Adrenal gland (tissue), 5 donors: ENCODE measurements around the gene SNAP47.

Source experiments
- POLR2A ChIP-seq, 2 donors: fragments of 450-650 bp; IDR thresholded peaks; one replicate each; pipeline ENCODE4 v1.6.1; 2017; ENCODE audit warnings: antibody characterized with exemption in 2 of 2, mild to moderate bottlenecking in 2 of 2, moderate library complexity in 1 of 2
- TF ChIP-seq, protein P1 (sequence below), 6 experiments: fragments of 450-650 bp in 4 of 6; fragments of 200-600 bp in 2 of 6; sonication (generic) in 1 of 6; IDR thresholded peaks; 1 replicate in 5 of 6; 2 replicates in 1 of 6; pipeline versions ENCODE4 v1.5.1 to v1.8.0; 2016 to 2021; ENCODE audit warnings: antibody characterized with exemption in 6 of 6, mild to moderate bottlenecking in 2 of 6, moderate library complexity in 1 of 6
- donor health status: DM: no; HTN: no; CAD: no.

DNA sequence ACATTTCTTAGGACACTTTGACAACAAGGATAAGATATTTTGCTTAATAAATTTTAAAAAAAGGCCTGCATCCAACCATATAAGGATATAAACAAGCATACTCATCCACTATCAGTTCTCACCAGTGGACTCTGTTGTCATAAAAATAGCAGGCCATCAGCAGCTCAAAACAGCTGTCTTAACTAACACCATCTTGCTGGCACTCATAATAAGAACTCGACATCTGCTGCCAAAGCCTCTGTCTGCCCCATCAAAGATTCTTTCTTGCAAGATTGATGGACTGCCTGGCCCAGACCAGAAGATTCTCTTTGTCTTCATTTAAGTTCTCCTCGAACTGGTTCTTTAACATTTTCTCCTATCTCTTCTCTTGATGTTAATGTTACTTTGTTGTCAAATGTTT is 10.2 kb upstream of the SNAP47 start:
- TF ChIP-seq, protein P1, sequence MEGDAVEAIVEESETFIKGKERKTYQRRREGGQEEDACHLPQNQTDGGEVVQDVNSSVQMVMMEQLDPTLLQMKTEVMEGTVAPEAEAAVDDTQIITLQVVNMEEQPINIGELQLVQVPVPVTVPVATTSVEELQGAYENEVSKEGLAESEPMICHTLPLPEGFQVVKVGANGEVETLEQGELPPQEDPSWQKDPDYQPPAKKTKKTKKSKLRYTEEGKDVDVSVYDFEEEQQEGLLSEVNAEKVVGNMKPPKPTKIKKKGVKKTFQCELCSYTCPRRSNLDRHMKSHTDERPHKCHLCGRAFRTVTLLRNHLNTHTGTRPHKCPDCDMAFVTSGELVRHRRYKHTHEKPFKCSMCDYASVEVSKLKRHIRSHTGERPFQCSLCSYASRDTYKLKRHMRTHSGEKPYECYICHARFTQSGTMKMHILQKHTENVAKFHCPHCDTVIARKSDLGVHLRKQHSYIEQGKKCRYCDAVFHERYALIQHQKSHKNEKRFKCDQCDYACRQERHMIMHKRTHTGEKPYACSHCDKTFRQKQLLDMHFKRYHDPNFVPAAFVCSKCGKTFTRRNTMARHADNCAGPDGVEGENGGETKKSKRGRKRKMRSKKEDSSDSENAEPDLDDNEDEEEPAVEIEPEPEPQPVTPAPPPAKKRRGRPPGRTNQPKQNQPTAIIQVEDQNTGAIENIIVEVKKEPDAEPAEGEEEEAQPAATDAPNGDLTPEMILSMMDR (IDR thresholded peaks at IDR 0.05) = no peak
- no peak for TF ChIP-seq POLR2A (IDR thresholded peaks at IDR 0.05)
